Choroid plexus epithelial cell (primary cell): ENCODE data around the gene MPP7.

Experiments used
- DNase-seq: peaks from one replicate; pipeline ENCODE4 v3.0.0-alpha.2; 2010; ENCODE audit warnings: low read depth
- H3K4me3 ChIP-seq: 2 replicates; pipeline ENCODE4 v1.5.1; 2011; ENCODE audit warnings: low read depth, mild to moderate bottlenecking, control low read depth, low read length, moderate library complexity
- CTCF ChIP-seq: conservative IDR thresholded peaks from 2 replicates; pipeline ENCODE4 v1.5.1; 2011; ENCODE audit warnings: low read depth, mild to moderate bottlenecking, control low read depth, inconsistent platforms, low read length, moderate library complexity

MPP7 gene

GRCh38 chr10:28307267-28307666 is 4.4 kb upstream of the MPP7 start:
- no peak for DNase-seq
- TF ChIP-seq CTCF: no peak
- H3K4me3 ChIP-seq: no peak overlapping the region

- no peak for DNase-seq
- no peak for TF ChIP-seq CTCF
- no peak overlapping the region for H3K4me3 ChIP-seq
These were observed 2.7 kb upstream of the MPP7 start for GRCh38 chr10:28305553-28305952.

- no peak for DNase-seq
- no peak for TF ChIP-seq CTCF
- H3K4me3 ChIP-seq: no peak overlapping the region
These were observed 1.2 kb upstream of the MPP7 start for GRCh38 chr10:28304032-28304571.

- H3K4me3 ChIP-seq: peak overlapping the region; percentile 69
- peak; percentile 29 for DNase-seq
- no peak for TF ChIP-seq CTCF
These were observed 739 bp downstream of the MPP7 start for GRCh38 chr10:28302012-28302637.

GRCh38 chr10:28300027-28300426 is 2.8 kb downstream of the MPP7 start:
- DNase-seq: peak; percentile 13
- no peak overlapping the region for H3K4me3 ChIP-seq
- TF ChIP-seq CTCF: peak; percentile 21

- no peak for TF ChIP-seq CTCF
- no peak overlapping the region for H3K4me3 ChIP-seq
- no peak for DNase-seq
These were observed 3.9 kb downstream of the MPP7 start for GRCh38 chr10:28298951-28299350.

GRCh38 chr10:28296023-28296422 is 6.8 kb downstream of the MPP7 start:
- TF ChIP-seq CTCF: no peak
- no peak overlapping the region for H3K4me3 ChIP-seq
- DNase-seq: no peak
